ENCODE measurements around the gene GSG1L. TPM values are rescaled to one million over a fixed set of nuclear protein-coding genes. Genes with fewer than 3 reads are reported as not detected.
A peak's percentile ranks its signal among the peaks of the same experiment; 100 is the strongest.

The GSG1L gene
- total RNA-seq, 1 donor = not detected

- Histone ChIP-seq H2AFZ (ENCODE audit: low read length) (no peak overlapping the region), H3K27ac (ENCODE audit: low read depth, low read length) (no peak overlapping the region), H3K4me2 (ENCODE audit: insufficient read depth, low read length) (no peak overlapping the region), H4K20me1 (ENCODE audit: insufficient read depth, low read length) (no peaks in the 10 kb centered on the region), H3K36me3 (ENCODE audit: insufficient read depth, low read length) (no peaks in the 10 kb centered on the region), H3K79me2 (ENCODE audit: insufficient read depth, low read length) (no peaks in the 10 kb centered on the region), H3K9me3 (ENCODE audit: low read depth, low read length) (no peaks in the 10 kb centered on the region), H3K4me3 (ENCODE audit: insufficient read depth, low read length) (no peak overlapping the region), H3K4me1 (ENCODE audit: insufficient read depth, low read length) (no peaks in the 10 kb centered on the region), H3K27me3 (ENCODE audit: insufficient read depth, low read length) (no peaks in the 10 kb centered on the region)
- no peak for TF ChIP-seq CTCF (IDR thresholded peaks at IDR 0.05; ENCODE audit: extremely low read depth, low read depth, low read length)
- DNase-seq (ENCODE audit: insufficient read length, low spot score, missing footprints) = peak; percentile 62
Measured at GRCh38 chr16:27778171-27778925, 285.2 kb downstream of the GSG1L start.

GRCh38 chr16:27777527-27777926 lies 286.0 kb downstream of the GSG1L start:
- Histone ChIP-seq H3K4me3 (ENCODE audit: insufficient read depth, low read length) (no peak overlapping the region), H4K20me1 (ENCODE audit: insufficient read depth, low read length) (no peaks in the 10 kb centered on the region), H3K4me1 (ENCODE audit: insufficient read depth, low read length) (no peaks in the 10 kb centered on the region), H3K36me3 (ENCODE audit: insufficient read depth, low read length) (no peaks in the 10 kb centered on the region), H3K79me2 (ENCODE audit: insufficient read depth, low read length) (no peaks in the 10 kb centered on the region), H2AFZ (ENCODE audit: low read length) (no peak overlapping the region), H3K9me3 (ENCODE audit: low read depth, low read length) (no peaks in the 10 kb centered on the region), H3K27me3 (ENCODE audit: insufficient read depth, low read length) (no peaks in the 10 kb centered on the region), H3K27ac (ENCODE audit: low read depth, low read length) (no peak overlapping the region), H3K4me2 (ENCODE audit: insufficient read depth, low read length) (no peak overlapping the region)
- no peak for TF ChIP-seq CTCF (IDR thresholded peaks at IDR 0.05; ENCODE audit: extremely low read depth, low read depth, low read length)
- DNase-seq (ENCODE audit: insufficient read length, low spot score, missing footprints) = peak; percentile 42

- no peaks in the 10 kb centered on the region for H3K36me3 ChIP-seq (ENCODE audit: insufficient read depth, low read length)
- H3K27ac ChIP-seq (ENCODE audit: low read depth, low read length) = no peak overlapping the region
- H3K9me3 ChIP-seq (ENCODE audit: low read depth, low read length) = no peaks in the 10 kb centered on the region
- no peak for TF ChIP-seq CTCF (IDR thresholded peaks at IDR 0.05; ENCODE audit: extremely low read depth, low read depth, low read length)
- no peaks in the 10 kb centered on the region for H3K4me1 ChIP-seq (ENCODE audit: insufficient read depth, low read length)
- no peaks in the 10 kb centered on the region for H3K79me2 ChIP-seq (ENCODE audit: insufficient read depth, low read length)
- no peaks in the 10 kb centered on the region for H3K27me3 ChIP-seq (ENCODE audit: insufficient read depth, low read length)
- no peak overlapping the region for H3K4me2 ChIP-seq (ENCODE audit: insufficient read depth, low read length)
- no peak overlapping the region for H3K4me3 ChIP-seq (ENCODE audit: insufficient read depth, low read length)
- no peak overlapping the region for H2AFZ ChIP-seq (ENCODE audit: low read length)
- DNase-seq (ENCODE audit: insufficient read length, low spot score, missing footprints) = peak; percentile 76
- no peaks in the 10 kb centered on the region for H4K20me1 ChIP-seq (ENCODE audit: insufficient read depth, low read length)
Measured at GRCh38 chr16:27776556-27777225, 286.8 kb downstream of the GSG1L start.

- Histone ChIP-seq H3K4me1 (ENCODE audit: insufficient read depth, low read length) (no peaks in the 10 kb centered on the region), H3K27me3 (ENCODE audit: insufficient read depth, low read length) (no peaks in the 10 kb centered on the region), H3K4me3 (ENCODE audit: insufficient read depth, low read length) (no peak overlapping the region), H3K79me2 (ENCODE audit: insufficient read depth, low read length) (no peaks in the 10 kb centered on the region), H3K27ac (ENCODE audit: low read depth, low read length) (no peak overlapping the region), H2AFZ (ENCODE audit: low read length) (no peak overlapping the region), H3K4me2 (ENCODE audit: insufficient read depth, low read length) (no peak overlapping the region), H3K36me3 (ENCODE audit: insufficient read depth, low read length) (peaks cover 4% of the 10 kb centered on the region), H4K20me1 (ENCODE audit: insufficient read depth, low read length) (no peaks in the 10 kb centered on the region), H3K9me3 (ENCODE audit: low read depth, low read length) (no peaks in the 10 kb centered on the region)
- no peak for DNase-seq (ENCODE audit: insufficient read length, low spot score, missing footprints)
- no peak for TF ChIP-seq CTCF (IDR thresholded peaks at IDR 0.05; ENCODE audit: extremely low read depth, low read depth, low read length)
Measured at GRCh38 chr16:27775254-27775653, 288.3 kb downstream of the GSG1L start.

All from osteoblast (primary cell).